ENCODE measurements around the gene TSGA10. TPM values are rescaled to one million over a fixed set of nuclear protein-coding genes. Genes with fewer than 3 reads are reported as not detected.

Gene TSGA10
- total RNA-seq, 1 donor from 2014 or later: 21.6 TPM

Other genes starting within 250 kb of the TSGA10 start
- gene CRACDL, start 218.7 kb downstream of the TSGA10 start, total RNA-seq: 3.0 and 6.3 TPM in 2 replicates
- 5.6 and 9.2 TPM in 2 replicates for gene C2orf15, start 13.2 kb downstream of the TSGA10 start, total RNA-seq
- gene LIPT1, start within 50 bp of the TSGA10 start, total RNA-seq: 4.9 and 8.1 TPM in 2 replicates
- 25.8 and 44.6 TPM in 2 replicates for gene MITD1, start 26.1 kb upstream of the TSGA10 start, total RNA-seq
- 45.1 and 45.3 TPM in 2 replicates for gene MRPL30, start 26.2 kb upstream of the TSGA10 start, total RNA-seq
- not detected in 2 replicates for gene LYG2, start 100.7 kb upstream of the TSGA10 start, total RNA-seq
- 0.70 TPM in 1 of 2 replicates, not detected in the other for gene LYG1, start 146.3 kb upstream of the TSGA10 start, total RNA-seq
- gene TXNDC9, start 181.4 kb upstream of the TSGA10 start, total RNA-seq: 114 and 179 TPM in 2 replicates
- 27.8 and 118 TPM in 2 replicates for gene EIF5B, start 182.4 kb upstream of the TSGA10 start, total RNA-seq

All from renal cortical epithelial cell (primary cell).